Kidney (tissue), 14 donors: ENCODE data around the gene RALGPS1. TPM values are rescaled to one million over a fixed set of nuclear protein-coding genes. Genes with fewer than 3 reads are reported as not detected.

Experiments
- DNase-seq, 5 donors: peaks; one replicate each; pipeline ENCODE4 v3.0.0-alpha.2; 2013 to 2020
- FAIRE-seq: peaks from 2 replicates; lab custom pipeline; 2012; peaks lifted over from hg19 to GRCh38; lab: Jason Lieb, UNC
- H3K27ac ChIP-seq, 2 donors: one replicate each; pipeline ENCODE4 v1.7.0; 2013; ENCODE audit warnings: low read depth in 2 of 2, low read length in 2 of 2, inconsistent platforms in 1 of 2
- H3K27me3 ChIP-seq: one replicate; pipeline ENCODE4 v1.7.1; 2013; ENCODE audit warnings: low read length, inconsistent platforms; ENCODE audit not compliant: control insufficient read depth, insufficient read depth
- H3K36me3 ChIP-seq, 3 donors: one replicate each; pipeline versions ENCODE4 v1.7.0 to v1.7.1; 2013; ENCODE audit warnings: low read length in 3 of 3, control low read depth in 1 of 3, inconsistent platforms in 1 of 3; ENCODE audit not compliant: insufficient read depth in 3 of 3, control insufficient read depth in 2 of 3
- H3K4me1 ChIP-seq, 3 donors: one replicate each; pipeline versions ENCODE4 v1.7.0 to v1.7.1; 2013; ENCODE audit warnings: low read length in 3 of 3, inconsistent platforms in 1 of 3, low read depth in 1 of 3; ENCODE audit not compliant: control insufficient read depth in 2 of 3, insufficient read depth in 2 of 3
- H3K4me3 ChIP-seq, 3 donors: one replicate each; pipeline versions ENCODE4 v1.7.0 to v1.8.1; 2013; ENCODE audit warnings: low read length in 3 of 3, control low read depth in 1 of 3, inconsistent platforms in 1 of 3
- H3K9ac ChIP-seq, 3 donors: one replicate each; pipeline versions ENCODE4 v1.7.0 to v1.7.1; 2013; ENCODE audit warnings: low read length in 3 of 3, control low read depth in 1 of 3, inconsistent platforms in 1 of 3
- H3K9me3 ChIP-seq, 3 donors: one replicate each; pipeline versions ENCODE4 v1.7.0 to v1.7.1; 2013; ENCODE audit warnings: low read length in 3 of 3, control low read depth in 1 of 3, inconsistent platforms in 1 of 3; ENCODE audit not compliant: control insufficient read depth in 2 of 3, insufficient read depth in 1 of 3
- intact Hi-C: fragments of 100-400 bp; cut with DNase I; formaldehyde crosslinking; loops from one replicate; pipeline ENCODE4 v1.11.1; 2022
- polyA plus RNA-seq: library from polyadenylated mRNA; stranded (reverse); fragments of 350-450 nt; fragmentation: Illumina TruSeq; extraction: RNeasy Lipid Tissue Mini Kit (QIAGEN cat#74804); gene quantifications from one replicate; pipeline ENCODE4 v1.2.3, GENCODE V29; 2014; ENCODE audit warnings: low read depth, low replicate concordance; ENCODE audit not compliant: insufficient read depth
- total RNA-seq: library from RNA; stranded (reverse); fragmentation: NEBNext Ultra II Directional; extraction: Animal tissue kit (Norgen Biotek cat#: 25700); gene quantifications from one replicate; pipeline ENCODE4 v1.2.1, GENCODE V29; 2021
- TF ChIP-seq, protein P1 (sequence below): IDR thresholded peaks from 3 replicates; pipeline ENCODE4 v1.5.1; 2012; ENCODE audit warnings: mild to moderate bottlenecking, moderate library complexity, borderline replicate concordance; ENCODE audit not compliant: insufficient read depth; ENCODE audit errors: extremely low read depth
- donor health status: control.
- donor health status: control.
- donor health status: control.
- donor health status: control.
- donor health status: control.
- donor health status: DM: yes; HTN: yes; CAD: no.
- donor health status: Normal renal cell carcinoma (clear cell type).

RALGPS1 gene
- total and polyA plus RNA-seq, 2 donors from 2014 or later = 9.4 to 25.2 TPM

GRCh38 chr9:127149010-127149409 lies 234.4 kb downstream of the RALGPS1 start:
- TF ChIP-seq, protein P1, sequence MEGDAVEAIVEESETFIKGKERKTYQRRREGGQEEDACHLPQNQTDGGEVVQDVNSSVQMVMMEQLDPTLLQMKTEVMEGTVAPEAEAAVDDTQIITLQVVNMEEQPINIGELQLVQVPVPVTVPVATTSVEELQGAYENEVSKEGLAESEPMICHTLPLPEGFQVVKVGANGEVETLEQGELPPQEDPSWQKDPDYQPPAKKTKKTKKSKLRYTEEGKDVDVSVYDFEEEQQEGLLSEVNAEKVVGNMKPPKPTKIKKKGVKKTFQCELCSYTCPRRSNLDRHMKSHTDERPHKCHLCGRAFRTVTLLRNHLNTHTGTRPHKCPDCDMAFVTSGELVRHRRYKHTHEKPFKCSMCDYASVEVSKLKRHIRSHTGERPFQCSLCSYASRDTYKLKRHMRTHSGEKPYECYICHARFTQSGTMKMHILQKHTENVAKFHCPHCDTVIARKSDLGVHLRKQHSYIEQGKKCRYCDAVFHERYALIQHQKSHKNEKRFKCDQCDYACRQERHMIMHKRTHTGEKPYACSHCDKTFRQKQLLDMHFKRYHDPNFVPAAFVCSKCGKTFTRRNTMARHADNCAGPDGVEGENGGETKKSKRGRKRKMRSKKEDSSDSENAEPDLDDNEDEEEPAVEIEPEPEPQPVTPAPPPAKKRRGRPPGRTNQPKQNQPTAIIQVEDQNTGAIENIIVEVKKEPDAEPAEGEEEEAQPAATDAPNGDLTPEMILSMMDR = no peak
- no peaks in the 10 kb centered on the region for H3K36me3 ChIP-seq
- DNase-seq = no peak
- FAIRE-seq = no peak
- H3K4me3 ChIP-seq = no peak overlapping the region
- no peaks in the 10 kb centered on the region for H3K9me3 ChIP-seq
- intact Hi-C loops = no loop called here
- H3K9ac ChIP-seq = no peak overlapping the region
- no peaks in the 10 kb centered on the region for H3K27me3 ChIP-seq
- H3K4me1 ChIP-seq = peaks cover 0 to under 1% (median 0%) of the 10 kb centered on the region in 3 donors
- no peak overlapping the region for H3K27ac ChIP-seq

GRCh38 chr9:127149463-127150390 lies 235.1 kb downstream of the RALGPS1 start:
- DNase-seq (peak in 1 of 5 donors; percentile 12), FAIRE-seq (no peak)
- intact Hi-C loops = no loop called here
- no peaks in the 10 kb centered on the region for H3K9me3 ChIP-seq
- TF ChIP-seq, protein P1 = no peak
- no peaks in the 10 kb centered on the region for H3K36me3 ChIP-seq
- H3K9ac ChIP-seq = no peak overlapping the region
- peaks cover 0 to 3% (median 0%) of the 10 kb centered on the region in 3 donors for H3K4me1 ChIP-seq
- no peaks in the 10 kb centered on the region for H3K27me3 ChIP-seq
- no peak overlapping the region for H3K4me3 ChIP-seq
- H3K27ac ChIP-seq = no peak overlapping the region

DNA sequence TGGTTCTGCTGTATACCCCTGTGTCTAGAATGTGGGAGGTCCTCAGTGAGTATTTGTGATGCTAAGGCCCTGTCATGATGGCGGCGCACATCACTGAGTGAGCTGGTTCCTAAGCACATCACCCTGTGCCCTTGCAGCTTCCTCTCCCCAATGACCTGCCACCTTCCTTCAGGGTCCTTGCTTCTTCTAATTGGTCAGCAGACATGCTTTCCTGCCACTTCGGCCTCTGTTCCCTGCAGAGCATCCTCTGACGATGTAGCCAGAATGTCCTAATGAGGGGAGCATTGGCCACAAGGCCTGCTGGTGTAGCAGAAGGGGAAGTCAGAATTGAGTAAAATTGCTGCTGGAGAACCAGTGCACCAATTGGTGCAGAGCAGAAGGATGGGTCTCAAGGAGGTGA lies 238.9 kb downstream of the RALGPS1 start:
- TF ChIP-seq, protein P1 = no peak
- Histone ChIP-seq H3K36me3 (no peaks in the 10 kb centered on the region), H3K27me3 (no peaks in the 10 kb centered on the region), H3K9me3 (no peaks in the 10 kb centered on the region), H3K27ac (no peak overlapping the region), H3K4me1 (peaks cover 0 to 3% (median 0%) of the 10 kb centered on the region in 3 donors), H3K4me3 (no peak overlapping the region), H3K9ac (no peak overlapping the region)
- intact Hi-C loops = no loop called here
- FAIRE-seq (no peak), DNase-seq (peak in 2 of 5 donors; percentile 8 to 14)
